ENCODE measurements around the gene CES5A. TPM values are rescaled to one million over a fixed set of nuclear protein-coding genes. Genes with fewer than 3 reads are reported as not detected.
"Not testable (repeated sequence)": the region's sequence is repeated elsewhere in the genome, so short reads cannot be mapped to it uniquely, and the experiment has no call there.

Gene CES5A
- total RNA-seq, 1 experiment from 2014 or later, result not detected

- DNase-seq (ENCODE audit: low read depth), result no peak
These were observed 44.4 kb downstream of the CES5A start for GRCh38 chr16:55830658-55831294.

GRCh38 chr16:55829232-55829631 is 45.9 kb downstream of the CES5A start:
- not testable (repeated sequence) for DNase-seq (ENCODE audit: low read depth)

- no peak for DNase-seq (ENCODE audit: low read depth)
These were observed 46.5 kb downstream of the CES5A start for GRCh38 chr16:55828680-55829079.

- no peak for DNase-seq (ENCODE audit: low read depth)
These were observed 50.0 kb downstream of the CES5A start for GRCh38 chr16:55825115-55825728.

GRCh38 chr16:55824473-55825000 is 50.6 kb downstream of the CES5A start:
- no peak for DNase-seq (ENCODE audit: low read depth)

- DNase-seq (ENCODE audit: low read depth), result no peak
These were observed 52.8 kb downstream of the CES5A start for GRCh38 chr16:55822280-55822810.

GRCh38 chr16:55821210-55821609 is 54.0 kb downstream of the CES5A start:
- no peak for DNase-seq (ENCODE audit: low read depth)

GRCh38 chr16:55820615-55821014 is 54.6 kb downstream of the CES5A start:
- DNase-seq (ENCODE audit: low read depth), result no peak

GRCh38 chr16:55817236-55817912 is 57.8 kb downstream of the CES5A start:
- DNase-seq (ENCODE audit: low read depth), result no peak

GRCh38 chr16:55816222-55816621 is 59.0 kb downstream of the CES5A start:
- not testable (repeated sequence) for DNase-seq (ENCODE audit: low read depth)

GRCh38 chr16:55815320-55815719 is 59.9 kb downstream of the CES5A start:
- DNase-seq (ENCODE audit: low read depth), result no peak

GRCh38 chr16:55814174-55814573 is 61.0 kb downstream of the CES5A start:
- DNase-seq (ENCODE audit: low read depth), result not testable (repeated sequence)

- DNase-seq (ENCODE audit: low read depth), result not testable (repeated sequence)
These were observed 61.4 kb downstream of the CES5A start for GRCh38 chr16:55813730-55814129.

GRCh38 chr16:55812951-55813350 is 62.2 kb downstream of the CES5A start:
- DNase-seq (ENCODE audit: low read depth), result no peak

GRCh38 chr16:55811811-55812210 is 63.4 kb downstream of the CES5A start:
- no peak for DNase-seq (ENCODE audit: low read depth)

- DNase-seq (ENCODE audit: low read depth), result no peak
These were observed 64.7 kb downstream of the CES5A start for GRCh38 chr16:55810451-55810961.

GRCh38 chr16:55809851-55810250 is 65.3 kb downstream of the CES5A start:
- no peak for DNase-seq (ENCODE audit: low read depth)

GRCh38 chr16:55809386-55809785 is 65.8 kb downstream of the CES5A start:
- no peak for DNase-seq (ENCODE audit: low read depth)

GRCh38 chr16:55808286-55808685 is 66.9 kb downstream of the CES5A start:
- not testable (repeated sequence) for DNase-seq (ENCODE audit: low read depth)

GRCh38 chr16:55805104-55805503 is 70.1 kb downstream of the CES5A start:
- DNase-seq (ENCODE audit: low read depth), result not testable (repeated sequence)

- not testable (repeated sequence) for DNase-seq (ENCODE audit: low read depth)
These were observed 71.5 kb downstream of the CES5A start for GRCh38 chr16:55803681-55804080.
